Left hindlimb (tissue), 1 donor: ENCODE measurements around the gene RGMB.

Experiments used
- DNase-seq: peaks from one replicate; pipeline ENCODE4 v3.0.0-alpha.2; 2018

The RGMB gene

DNA sequence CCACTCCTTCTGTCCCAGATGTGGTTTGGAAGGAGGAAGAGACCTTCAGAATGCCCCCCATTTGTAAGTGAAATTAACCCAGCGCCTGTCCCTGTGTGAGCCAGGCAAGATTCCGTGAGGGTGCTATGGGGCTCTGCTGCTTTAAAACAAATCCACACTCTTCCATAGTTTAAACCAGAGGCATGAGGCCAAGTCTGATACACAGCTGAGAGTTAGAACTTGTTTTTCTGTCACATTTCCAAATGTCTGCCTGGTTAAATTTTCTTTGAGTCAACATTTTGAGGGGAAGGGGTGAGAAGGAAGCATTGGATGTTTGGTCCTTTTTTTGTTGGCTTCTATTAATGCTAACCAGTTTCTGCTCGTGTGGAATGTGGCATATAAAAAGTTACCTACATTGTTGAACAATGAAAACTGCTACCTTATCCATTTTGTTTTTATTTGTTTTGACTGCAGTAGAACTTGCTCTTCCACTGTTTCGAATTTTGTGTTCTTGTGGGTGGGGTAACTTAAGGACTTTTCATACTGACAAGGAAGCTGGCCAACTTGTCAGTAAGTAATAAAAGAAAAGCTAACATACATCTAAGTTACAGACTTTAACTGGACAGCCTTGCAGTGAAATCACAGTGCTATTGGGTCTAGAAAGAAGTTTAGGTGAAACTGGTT, 12.9 kb downstream of the RGMB start:
- no peak for DNase-seq

DNA sequence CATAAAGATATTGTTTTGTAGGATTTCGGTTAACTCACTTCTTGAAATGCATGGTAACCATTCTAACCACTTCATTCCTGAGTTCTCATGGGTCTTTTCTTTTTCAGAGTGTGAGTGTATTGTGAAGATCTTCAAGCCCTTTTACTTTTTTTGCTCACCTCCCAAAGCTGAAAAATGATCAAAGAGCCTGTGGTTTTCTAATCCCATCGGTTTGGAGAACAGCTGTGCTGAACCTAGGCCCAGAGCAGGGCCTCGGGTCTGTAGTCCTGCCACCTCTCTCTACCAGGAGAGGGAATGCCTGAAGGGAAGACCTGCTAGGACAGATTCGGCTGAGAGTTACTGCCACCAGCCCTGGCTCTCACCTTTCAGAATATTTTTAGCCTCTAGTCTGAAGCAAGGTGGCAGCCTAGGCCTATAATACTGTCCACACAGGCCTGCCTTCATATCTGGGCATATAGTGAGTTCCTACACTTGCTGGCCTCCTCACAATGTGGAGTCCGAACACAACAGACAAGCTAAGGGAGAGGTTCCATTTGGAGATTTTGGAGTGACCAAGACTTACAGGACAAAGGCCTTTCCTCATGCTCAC, 13.8 kb downstream of the RGMB start:
- DNase-seq, result no peak

DNA sequence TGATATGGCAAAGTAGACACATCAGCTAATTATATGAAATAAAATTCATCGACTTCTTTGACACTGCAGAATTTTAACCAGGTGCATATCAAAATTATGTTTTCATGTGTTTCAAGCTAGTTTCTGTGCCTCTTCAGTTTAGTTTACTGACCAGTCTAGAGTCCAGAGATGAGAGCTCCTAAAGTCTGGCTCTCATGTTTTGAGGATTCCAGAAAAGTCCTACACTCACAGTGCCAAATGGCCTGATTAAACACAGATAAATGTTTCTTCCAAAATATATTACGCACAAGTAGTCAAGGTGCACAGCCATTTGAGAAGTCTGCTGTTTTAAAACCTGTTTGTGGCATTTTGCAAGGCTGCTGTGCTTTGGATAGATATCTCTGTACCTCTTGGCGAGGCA, 15.6 kb downstream of the RGMB start:
- DNase-seq, result no peak

DNA sequence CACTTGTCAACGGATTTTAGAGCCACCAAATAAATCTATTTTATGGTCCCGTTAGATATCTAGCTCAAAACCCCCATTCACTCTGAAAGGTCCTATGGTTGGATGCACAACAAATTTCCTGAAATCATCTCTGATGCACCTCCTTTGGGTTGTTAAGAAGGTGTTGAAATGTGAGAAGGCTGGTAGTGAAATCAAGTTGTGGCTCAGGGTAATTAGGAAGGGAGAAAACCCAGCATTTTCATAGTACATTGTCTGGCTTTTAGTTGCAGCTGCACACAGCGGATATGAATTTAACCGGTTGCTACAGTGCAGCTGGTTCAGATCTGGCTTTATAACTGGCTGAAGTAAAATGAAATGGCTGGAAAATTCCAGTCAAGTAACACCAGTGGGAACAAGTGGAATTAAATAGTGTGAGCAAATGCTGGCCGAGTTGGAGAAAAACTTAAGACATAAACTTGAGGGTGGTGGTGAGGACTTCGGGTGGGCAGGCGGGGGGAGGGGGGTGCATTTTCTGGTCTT, 17.6 kb downstream of the RGMB start:
- no peak for DNase-seq

DNA sequence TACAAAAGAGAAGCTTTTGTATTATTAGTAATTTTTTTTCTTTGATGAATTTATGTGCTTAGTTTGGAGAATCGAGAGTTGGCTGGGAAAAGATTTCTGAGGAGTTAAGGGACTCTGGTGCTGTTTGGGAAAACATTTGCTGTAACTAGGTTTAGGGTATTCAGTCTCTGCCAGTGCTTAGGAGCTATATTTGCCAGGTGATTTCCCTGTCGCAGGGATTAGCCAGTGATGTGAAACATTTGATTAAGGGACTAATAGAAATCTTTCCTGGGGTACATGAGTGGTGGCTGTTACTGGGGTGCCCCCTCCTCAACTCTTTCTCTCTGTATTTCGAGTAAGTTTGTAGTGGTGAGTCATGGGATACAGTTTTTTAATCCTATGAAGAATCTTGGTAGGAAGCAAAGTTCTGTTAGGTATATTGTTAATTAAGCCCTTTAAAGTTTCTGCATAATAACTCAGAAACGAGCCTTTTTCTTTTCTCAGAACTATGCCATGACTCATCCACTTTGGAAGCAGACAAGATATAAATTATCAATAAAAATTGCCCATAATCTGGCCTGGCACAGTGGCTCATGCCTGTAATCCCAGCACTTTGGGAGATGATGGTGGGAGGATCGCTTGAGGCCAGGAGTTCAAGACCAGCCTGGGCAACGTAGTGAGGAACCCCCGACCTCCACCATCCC, 18.6 kb downstream of the RGMB start:
- no peak for DNase-seq

DNA sequence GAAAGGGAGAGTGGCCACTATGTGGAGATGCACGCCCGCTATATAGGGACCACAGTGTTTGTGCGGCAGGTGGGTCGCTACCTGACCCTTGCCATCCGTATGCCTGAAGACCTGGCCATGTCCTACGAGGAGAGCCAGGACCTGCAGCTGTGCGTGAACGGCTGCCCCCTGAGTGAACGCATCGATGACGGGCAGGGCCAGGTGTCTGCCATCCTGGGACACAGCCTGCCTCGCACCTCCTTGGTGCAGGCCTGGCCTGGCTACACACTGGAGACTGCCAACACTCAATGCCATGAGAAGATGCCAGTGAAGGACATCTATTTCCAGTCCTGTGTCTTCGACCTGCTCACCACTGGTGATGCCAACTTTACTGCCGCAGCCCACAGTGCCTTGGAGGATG, 19.8 kb downstream of the RGMB start:
- no peak for DNase-seq

DNA sequence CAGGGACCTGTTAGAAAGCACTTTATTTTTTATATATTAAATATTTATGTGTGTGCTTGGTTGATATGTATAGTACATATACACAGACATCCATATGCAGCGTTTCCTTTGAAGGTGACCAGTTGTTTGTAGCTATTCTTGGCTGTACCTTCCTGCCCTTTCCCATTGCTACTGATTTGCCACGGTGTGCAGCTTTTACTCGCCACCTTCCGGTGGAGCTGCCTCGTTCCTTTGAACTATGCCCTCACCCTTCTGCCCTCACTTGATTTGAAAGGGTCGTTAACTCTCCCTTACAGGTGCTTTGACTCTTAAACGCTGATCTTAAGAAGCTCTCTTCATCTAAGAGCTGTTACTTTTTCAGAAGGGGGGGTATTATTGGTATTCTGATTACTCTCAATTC, 20.5 kb downstream of the RGMB start:
- no peak for DNase-seq

DNA sequence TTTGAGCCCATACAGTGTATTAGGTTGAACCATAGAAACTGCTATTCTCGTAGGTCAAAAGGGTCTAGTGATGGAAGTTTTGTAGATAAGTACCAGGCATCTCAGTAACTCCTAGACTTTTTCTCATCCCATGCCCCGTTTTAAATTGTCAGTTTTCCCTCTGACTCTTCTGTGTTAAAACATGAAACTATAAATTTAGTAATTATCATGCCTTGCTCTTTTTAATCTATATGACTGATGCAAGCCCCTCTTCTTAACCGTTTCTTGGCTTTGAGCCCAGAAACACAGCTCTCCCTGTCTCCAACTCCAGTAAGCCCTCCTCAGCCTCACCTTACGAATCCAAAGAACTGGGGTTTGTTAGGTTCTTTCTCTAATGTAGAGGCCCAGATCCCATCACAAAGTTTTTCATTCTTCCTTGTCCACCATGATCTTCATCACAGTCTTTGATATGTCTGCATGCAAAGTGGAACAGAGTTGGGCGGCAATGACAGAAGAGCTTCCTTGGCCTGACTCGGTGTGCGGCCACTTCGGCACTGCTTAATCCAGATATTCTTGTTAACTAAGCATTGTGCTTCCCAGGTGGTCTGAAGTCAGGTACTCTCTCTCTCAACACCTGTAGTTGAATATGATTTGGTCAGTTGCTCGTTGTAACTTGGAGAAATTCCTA, 21.1 kb downstream of the RGMB start:
- DNase-seq, result no peak

DNA sequence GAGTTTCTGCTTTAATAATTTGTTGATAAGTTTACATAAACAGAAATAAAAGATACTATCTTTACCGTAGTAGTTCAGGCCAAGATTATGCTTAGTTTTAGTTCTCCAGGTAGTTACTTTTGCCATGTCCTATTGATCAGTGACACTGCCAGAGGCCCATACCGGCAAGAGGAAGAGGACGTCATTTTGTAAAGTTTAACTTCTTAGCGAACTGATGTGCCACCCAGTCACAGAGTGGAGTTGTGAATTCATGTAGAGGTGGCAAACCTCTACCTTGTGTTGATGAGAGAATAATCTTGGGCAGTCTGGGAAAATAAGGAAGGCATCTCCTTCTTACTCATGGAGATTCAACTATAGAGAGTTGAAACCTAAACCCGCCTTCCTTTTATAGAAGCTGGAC, 21.8 kb downstream of the RGMB start:
- no peak for DNase-seq

DNA sequence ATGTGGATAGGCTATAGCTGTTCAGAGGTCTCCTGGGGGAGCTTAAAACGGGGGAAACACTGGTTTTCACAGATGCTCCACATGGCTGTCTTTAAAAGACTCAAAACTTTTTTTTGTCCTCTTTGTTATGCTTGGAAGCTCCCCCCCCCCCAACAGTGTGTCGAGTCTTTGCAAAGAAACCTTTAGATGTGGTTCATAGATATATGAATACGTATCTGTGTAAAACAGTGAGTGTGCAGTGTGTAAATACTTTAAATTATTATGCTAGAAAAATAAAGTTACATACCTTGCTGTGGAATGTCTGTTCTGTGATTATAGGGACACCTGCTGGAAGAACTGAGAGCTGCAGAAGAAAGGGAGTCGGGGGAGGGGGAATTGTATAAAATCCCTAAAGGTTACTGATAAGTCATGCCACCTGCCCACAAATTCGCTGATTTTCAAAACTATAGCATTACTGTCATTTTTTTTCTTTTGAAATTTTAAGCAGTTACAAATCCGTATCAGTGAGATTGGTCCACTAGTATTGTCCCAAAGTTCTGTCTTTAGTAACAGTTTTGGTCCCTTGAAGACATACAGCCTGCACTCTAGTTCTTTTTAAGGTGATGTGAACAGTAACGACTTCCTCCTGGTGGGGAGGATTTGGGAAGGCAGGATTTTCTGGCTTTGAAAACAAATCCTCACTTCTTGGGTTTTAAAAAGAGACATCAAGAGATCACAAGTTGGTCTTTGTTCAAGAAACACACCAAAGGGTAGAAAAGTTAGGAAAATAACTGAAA, 22.9 kb downstream of the RGMB start:
- DNase-seq, result peak; percentile 44

DNA sequence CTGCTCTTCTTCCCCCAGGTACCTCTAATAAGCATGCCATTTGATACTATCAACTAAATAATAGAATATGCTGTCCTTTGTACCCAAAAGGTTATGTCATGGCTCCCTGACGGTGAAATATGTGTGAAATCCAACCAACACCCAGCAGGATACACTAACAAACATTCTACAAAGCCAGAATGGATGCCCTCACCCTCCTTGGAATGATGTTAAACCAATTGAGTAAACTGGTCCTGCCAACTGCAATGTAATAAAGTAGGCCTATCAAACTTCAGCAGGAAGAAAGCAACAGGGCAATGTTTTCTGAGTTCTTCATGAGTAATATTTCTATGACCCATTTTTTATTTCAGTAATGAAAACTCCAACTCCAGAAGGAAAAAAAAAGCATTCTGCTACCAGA, 24.9 kb downstream of the RGMB start:
- no peak for DNase-seq

DNA sequence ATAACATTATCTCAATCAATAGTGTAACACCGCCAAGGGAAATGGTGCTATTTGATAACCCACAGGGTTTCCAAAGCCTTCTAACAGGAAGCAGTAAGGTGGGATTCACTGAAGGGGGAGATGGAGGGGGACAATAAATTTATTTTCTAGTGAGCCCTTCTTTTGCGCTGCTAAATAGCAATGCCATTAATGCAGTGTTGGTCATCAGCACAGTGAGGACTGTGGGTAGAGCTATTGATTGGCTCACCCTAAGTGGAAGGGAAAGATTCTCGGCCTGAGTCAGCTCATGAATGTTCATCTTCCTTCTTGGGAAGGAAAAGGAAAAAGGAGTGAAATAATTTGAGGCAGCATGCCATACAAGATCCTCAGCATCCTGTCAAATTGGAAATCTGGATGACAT, 25.4 kb downstream of the RGMB start:
- no peak for DNase-seq

DNA sequence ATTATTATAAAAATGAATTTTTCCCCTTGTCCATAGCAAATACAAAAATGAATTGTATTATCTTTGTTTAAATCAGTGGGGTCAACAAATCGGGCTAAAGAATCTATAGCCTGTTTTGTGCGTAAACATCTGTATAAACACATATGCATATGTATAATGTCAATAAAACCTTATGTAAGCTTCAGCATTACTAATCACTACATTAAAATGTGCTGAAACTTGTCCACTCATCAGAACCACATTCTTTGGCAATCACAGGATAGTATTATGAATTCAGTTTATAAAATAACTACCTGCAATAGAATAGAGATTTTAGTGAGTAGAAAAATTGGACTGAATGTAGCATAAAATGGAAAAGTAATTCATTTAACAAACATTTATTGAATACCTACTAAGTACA, 30.6 kb downstream of the RGMB start:
- DNase-seq, result no peak

DNA sequence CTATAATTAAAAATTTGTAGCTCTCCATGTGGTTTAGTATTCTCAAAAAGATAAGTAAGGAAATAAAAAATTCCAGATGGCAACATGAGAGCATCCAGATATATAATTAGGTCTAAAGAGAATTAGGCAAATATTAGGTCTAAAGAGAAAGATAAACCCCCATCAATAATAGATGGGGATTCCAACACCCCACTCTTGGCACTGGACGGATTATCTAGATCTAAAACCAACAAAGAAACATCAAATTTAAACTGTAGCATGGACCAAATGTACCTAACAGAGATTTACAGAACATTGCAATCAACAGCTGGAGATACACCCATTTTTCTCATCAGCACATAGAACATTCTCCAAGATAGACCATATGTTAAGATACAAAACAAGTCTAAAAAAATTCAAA, 31.6 kb downstream of the RGMB start:
- no peak for DNase-seq

DNA sequence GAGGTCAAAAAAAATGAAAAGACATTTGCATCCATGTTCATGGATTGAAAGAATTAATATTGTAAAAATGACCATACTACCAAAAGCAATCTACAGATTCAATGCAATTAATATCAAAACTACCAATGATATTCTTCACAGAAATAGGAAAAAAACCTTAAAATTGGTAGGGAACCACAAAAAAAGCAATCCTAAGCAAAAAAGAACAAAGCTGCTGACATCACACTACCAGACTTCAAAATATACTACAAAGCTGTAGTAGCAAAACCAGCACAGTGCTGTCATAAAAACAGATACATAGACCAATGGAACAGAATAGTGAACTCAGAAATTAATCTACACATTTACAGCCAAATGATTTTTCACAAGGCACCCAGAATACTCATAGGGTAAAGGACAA, 34.3 kb downstream of the RGMB start:
- no peak for DNase-seq

DNA sequence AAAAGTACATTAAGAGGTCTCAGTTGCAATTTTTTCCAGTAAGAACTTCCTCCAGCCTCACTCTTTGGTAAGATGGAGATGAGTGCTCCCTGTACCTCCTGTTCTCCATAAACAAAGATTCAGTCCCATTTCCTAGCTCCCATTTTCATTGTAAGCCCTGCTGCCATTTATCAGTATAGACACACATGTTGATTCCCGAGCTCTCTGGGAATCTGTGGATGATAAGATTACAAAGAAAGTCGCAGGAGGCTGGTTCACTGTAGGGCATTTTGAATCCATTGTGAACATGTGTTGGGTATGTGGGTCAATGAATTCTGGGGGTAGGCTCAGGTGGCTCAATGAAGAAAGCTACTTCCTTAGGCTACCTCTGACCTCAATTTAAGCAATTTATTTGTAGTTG, 36.7 kb downstream of the RGMB start:
- no peak for DNase-seq

DNA sequence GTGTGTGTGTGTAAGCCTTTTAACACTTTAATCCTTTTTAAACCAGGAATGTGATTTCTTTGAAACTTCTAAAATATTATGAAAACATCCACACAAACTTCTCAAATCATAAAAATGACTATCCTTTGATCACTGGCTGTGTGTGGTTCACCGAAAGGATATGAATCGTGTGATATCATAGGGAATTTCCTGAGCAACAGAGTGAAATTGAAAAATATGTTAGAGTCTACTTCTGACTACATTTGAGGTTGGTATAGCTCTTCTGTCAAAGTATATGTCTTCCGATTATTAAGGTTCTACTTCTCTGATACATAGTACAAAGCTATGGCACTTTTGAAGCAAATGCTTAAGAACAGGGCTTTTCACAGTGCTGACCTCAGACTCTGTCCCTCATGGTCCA, 40.3 kb downstream of the RGMB start:
- no peak for DNase-seq

DNA sequence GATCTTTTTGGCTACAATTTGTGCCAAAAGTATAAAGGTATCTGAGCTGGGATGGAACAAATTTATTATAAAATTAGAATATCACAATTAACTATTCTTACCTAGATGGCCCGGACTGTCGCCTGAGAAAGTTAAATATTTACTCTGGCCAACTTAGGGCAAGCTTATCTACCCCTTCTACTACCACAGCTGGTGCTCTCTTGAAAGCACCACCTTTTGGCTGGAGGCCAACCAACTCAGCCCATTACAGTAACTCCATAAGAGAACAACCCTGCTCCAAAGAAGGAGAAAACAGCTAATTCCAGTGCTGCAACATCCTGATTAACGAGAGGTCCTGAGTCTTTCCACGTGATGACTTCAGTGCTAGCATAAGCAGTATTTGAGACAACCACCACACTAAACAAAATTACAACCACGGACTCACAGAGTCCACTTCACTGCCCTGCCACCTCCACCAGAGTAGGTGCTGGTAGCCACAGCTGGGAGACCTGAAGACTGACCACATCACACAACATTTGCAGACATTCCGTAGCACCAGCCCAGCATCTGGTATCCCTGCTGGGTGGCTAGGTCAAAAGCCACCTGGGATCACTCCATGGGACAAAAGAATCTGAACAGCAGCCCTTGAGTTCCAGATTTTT, 43.2 kb downstream of the RGMB start:
- no peak for DNase-seq

DNA sequence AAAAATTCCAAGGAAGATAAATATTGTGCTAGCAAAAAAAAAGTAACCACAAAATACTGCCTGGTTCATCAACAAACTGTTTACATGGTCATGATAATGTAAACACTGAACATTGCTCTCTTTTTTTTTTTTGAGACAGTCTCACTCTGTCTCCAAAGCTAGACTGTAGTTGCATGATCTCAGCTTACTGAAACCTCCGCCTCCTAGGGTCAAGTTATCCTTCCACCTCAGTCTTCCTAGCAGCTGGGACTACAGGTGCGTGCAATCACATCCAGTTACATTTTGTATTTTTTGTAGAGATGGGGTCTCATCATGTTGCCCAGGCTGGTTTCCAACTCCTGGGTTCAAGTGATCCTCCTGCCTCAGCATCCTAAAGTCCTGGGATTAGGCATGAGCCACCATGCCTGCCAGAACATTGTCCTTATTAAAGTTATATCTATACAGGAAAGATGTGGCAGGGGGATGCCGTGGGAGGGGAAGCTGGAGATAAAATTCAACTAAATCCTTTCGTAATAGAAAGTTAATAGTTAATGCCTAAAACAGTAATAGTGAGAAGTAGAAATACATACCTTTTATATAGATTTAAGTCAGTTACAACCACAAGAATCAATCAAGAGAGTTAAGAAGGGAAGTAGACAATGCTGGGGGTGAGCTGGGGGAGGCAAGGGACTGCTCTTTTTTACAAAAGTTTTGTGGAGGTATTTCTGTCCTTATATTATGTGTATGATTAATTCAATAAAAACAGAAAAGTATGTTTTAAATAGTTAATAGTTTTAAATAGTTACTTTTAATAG, 52.3 kb downstream of the RGMB start:
- DNase-seq, result no peak

DNA sequence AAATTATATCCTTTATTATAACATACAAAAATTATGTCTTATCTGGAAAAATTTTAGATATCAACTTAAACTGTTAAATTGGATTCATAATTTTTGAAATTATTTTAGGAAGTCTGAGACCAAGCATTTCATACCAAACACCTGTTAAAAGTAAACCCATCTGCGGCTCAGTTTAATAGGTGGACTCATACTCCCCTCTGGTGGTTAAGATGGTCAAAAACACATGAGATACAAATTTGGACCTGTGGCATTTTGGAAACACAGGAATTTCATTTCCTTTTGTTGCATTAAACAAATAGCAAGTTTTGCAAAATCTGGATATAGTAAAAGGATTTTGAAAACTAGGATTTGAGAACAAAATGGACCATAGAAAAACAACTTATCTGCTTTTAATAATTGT, 53.7 kb downstream of the RGMB start:
- DNase-seq, result no peak

DNA sequence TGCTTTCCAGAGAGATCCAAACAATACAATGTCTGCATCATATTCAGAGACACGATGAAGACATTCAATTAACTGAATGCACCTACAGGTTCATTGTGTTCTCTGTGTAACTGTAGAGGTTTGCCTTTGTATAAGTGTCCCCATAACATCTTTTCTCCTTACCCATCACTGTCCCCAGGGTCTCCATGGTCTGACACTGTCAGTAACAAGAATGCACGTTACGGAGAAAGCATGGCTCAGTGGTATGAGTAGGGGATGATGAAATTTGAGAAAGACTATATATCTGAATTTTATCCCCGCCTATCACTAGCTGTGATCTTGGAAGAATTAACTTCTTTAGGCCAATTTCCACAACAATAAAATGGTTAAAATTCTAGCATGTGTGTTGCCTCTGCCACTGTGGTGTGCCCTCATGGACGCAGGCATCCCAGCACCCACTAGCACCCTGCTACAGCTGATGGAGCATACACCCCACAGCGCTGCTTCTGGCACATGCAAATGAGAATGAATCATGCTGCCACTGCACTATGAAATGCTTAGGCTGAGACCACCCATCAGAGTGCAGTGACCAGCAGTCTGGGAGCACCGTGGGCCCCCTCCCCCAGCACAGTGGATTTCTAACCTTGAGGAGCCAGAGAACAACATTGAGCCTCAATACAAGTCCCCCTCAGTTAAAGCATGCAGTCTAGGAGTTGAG, 54.3 kb downstream of the RGMB start:
- no peak for DNase-seq
